GM12878 (cell line): ENCODE measurements around the gene PML. TPM values are rescaled to one million over a fixed set of nuclear protein-coding genes. Genes with fewer than 3 reads are reported as not detected.

Experiments used
- ATAC-seq: fragments of 200-7000 bp; cut with Tn5 transposase; 3 replicates; pipeline ENCODE4 v1.9.1; 2020; ENCODE audit warnings: mild to moderate bottlenecking, moderate library complexity
- BruUV-seq: library from RNA; stranded (reverse); fragments of 400-500 nt; replicated peaks from 2 replicates; lab custom pipeline; 2021; lab: Mats Ljungman, UMichigan
- CTCF ChIA-PET: fragments of 300-600 bp; sonication (Branson Sonifier 250); formaldehyde crosslinking; extraction: SDS; loops from one replicate; lab custom pipeline; 2021; ENCODE audit warnings: inconsistent platforms; lab: Yijun Ruan, JAX
- POLR2A ChIA-PET: fragments of 350-600 bp; formaldehyde crosslinking; extraction: SDS; loops from one replicate; lab custom pipeline; 2021; ENCODE audit warnings: inconsistent platforms; lab: Charles Lee
- RAD21 ChIA-PET: fragments of 300-600 bp; sonication (Branson Sonifier 250); formaldehyde crosslinking; loops from one replicate; lab custom pipeline; 2023; ENCODE audit warnings: antibody characterized with exemption; ENCODE audit not compliant: unreplicated experiment; lab: Charles Lee
- SMC1A ChIA-PET: fragments of 300-600 bp; sonication (Branson Sonifier 250); formaldehyde crosslinking; loops from one replicate; lab custom pipeline; 2023; ENCODE audit not compliant: unreplicated experiment, uncharacterized antibody; lab: Charles Lee
- DNase-seq: peaks from one replicate; pipeline ENCODE4 v3.0.0-alpha.2; 2011; ENCODE audit warnings: low read depth, low spot score
- FAIRE-seq: peaks from 3 replicates; lab custom pipeline; 2011; peaks lifted over from hg19 to GRCh38; lab: Jason Lieb, UNC
- H2AFZ ChIP-seq: 2 replicates; pipeline ENCODE4 v1.6.0; 2011; ENCODE audit warnings: low read depth, low read length, control low read depth; ENCODE audit not compliant: control insufficient read depth
- H3K27ac ChIP-seq: 2 replicates; pipeline ENCODE4 v1.5.1; 2011; ENCODE audit warnings: control low read depth; ENCODE audit not compliant: control insufficient read depth, insufficient read depth
- H3K27me3 ChIP-seq, 2 experiments: replicated peaks in 1 of 2; 2 replicates each; pipeline versions ENCODE4 v1.6.0 to v1.6.1; 2011; ENCODE audit warnings: low read length in 1 of 2; ENCODE audit not compliant: control insufficient read depth in 2 of 2, insufficient read depth in 2 of 2
- H3K36me3 ChIP-seq, 2 experiments: 2 replicates each; pipeline ENCODE4 v1.5.1; 2011; ENCODE audit warnings: low read length in 1 of 2; ENCODE audit not compliant: control insufficient read depth in 2 of 2, insufficient read depth in 2 of 2
- H3K4me1 ChIP-seq: 2 replicates; pipeline ENCODE4 v1.6.1; 2011; ENCODE audit warnings: mild to moderate bottlenecking, low read length, moderate library complexity, mixed read lengths; ENCODE audit not compliant: control insufficient read depth, insufficient read depth
- H3K4me2 ChIP-seq: 2 replicates; pipeline ENCODE4 v1.6.0; 2011; ENCODE audit warnings: control low read depth; ENCODE audit not compliant: control insufficient read depth, insufficient read depth
- H3K4me3 ChIP-seq: fragments of 200-600 bp; sonication (generic); 2 replicates; pipeline ENCODE4 v1.5.1; 2016
- H3K79me2 ChIP-seq: 2 replicates; pipeline ENCODE4 v1.6.0; 2011; ENCODE audit warnings: low read length; ENCODE audit not compliant: control insufficient read depth, insufficient read depth
- H3K9ac ChIP-seq: 2 replicates; pipeline ENCODE4 v1.8.0; 2011; ENCODE audit warnings: low read length, control low read depth, mixed read lengths; ENCODE audit not compliant: control insufficient read depth, insufficient read depth
- H3K9me3 ChIP-seq: replicated peaks from 3 replicates; pipeline ENCODE4 v1.5.1; 2011; ENCODE audit warnings: mild to moderate bottlenecking, low read length; ENCODE audit not compliant: control insufficient read depth, insufficient read depth
- H4K20me1 ChIP-seq: 2 replicates; pipeline ENCODE4 v1.6.0; 2011; ENCODE audit not compliant: control insufficient read depth, insufficient read depth
- EP300 ChIP-seq, 2 experiments: fragments of 150-350 bp in 1 of 2; IDR thresholded peaks; 2 replicates each; pipeline ENCODE4 v1.6.1; 2011 to 2012; ENCODE audit warnings: low read depth in 2 of 2, low read length in 2 of 2, borderline replicate concordance in 1 of 2, improper control_type of control experiment in 1 of 2, inconsistent platforms in 1 of 2; ENCODE audit not compliant: control insufficient read depth in 1 of 2
- EZH2 ChIP-seq: IDR thresholded peaks from 2 replicates; pipeline ENCODE4 v1.6.1; 2012; ENCODE audit warnings: low read depth, mild to moderate bottlenecking, control low read depth, inconsistent platforms, low read length, borderline replicate concordance; ENCODE audit not compliant: control insufficient read depth
- NR2C1 ChIP-seq: fragments of 450-650 bp; IDR thresholded peaks from 2 replicates; pipeline ENCODE4 v1.6.1; 2017; ENCODE audit warnings: antibody characterized with exemption, mild to moderate bottlenecking, moderate library complexity
- NRF1 ChIP-seq: conservative IDR thresholded peaks from 2 replicates; pipeline ENCODE4 v1.6.1; 2011; ENCODE audit warnings: mild to moderate bottlenecking, low read depth, low read length, improper control_type of control experiment
- PBX3 ChIP-seq: IDR thresholded peaks from 2 replicates; pipeline ENCODE4 v1.6.1; 2011; ENCODE audit warnings: mild to moderate bottlenecking, low read depth, low read length, moderate library complexity; ENCODE audit not compliant: insufficient replicate concordance
- POLR2A ChIP-seq: IDR thresholded peaks from 2 replicates; pipeline ENCODE4 v1.6.1; 2011; ENCODE audit warnings: low read depth, mild to moderate bottlenecking, low read length
- RBBP5 ChIP-seq: fragments of 200-600 bp; sonication (generic); conservative IDR thresholded peaks from 2 replicates; pipeline ENCODE4 v1.6.1; 2016
- RFX5 ChIP-seq: IDR thresholded peaks from 2 replicates; pipeline ENCODE4 v1.6.1; 2011; ENCODE audit warnings: low read depth, low read length, improper control_type of control experiment
- ZBTB40 ChIP-seq: fragments of 450-650 bp; IDR thresholded peaks from 2 replicates; pipeline ENCODE4 v1.6.1; 2016; ENCODE audit warnings: mild to moderate bottlenecking, moderate library complexity, borderline replicate concordance
- WGBS: methylation state at CpG from one replicate; pipeline ENCODE4 v1.1.6; 2016; ENCODE audit warnings: low lambda C conversion rate; ENCODE audit not compliant: insufficient replicate concordance, insufficient coverage; ENCODE audit errors: missing lambda C conversion rate; 5-methylcytosine and 5-hydroxymethylcytosine counted together
- in situ Hi-C: fragments of 300-500 bp; cut with MboI; formaldehyde crosslinking; loops from 9 replicates; pipeline ENCODE4 v1.14.3; 2018; ENCODE audit warnings: mixed read lengths
- intact Hi-C: fragments of 100-400 bp; cut with micrococcal nuclease; formaldehyde crosslinking; loops from one replicate; pipeline ENCODE4 v1.14.2; 2022; ENCODE audit not compliant: unreplicated experiment
- polyA plus RNA-seq, 11 experiments: library from polyadenylated mRNA; depleted of rRNA in 4 of 11; unstranded in 6 of 11; stranded (reverse) in 5 of 11; fragments of >200 nt; fragmentation: Nextera tagmentation in 4 of 11; fragmentation: Illumina TruSeq in 1 of 11; extraction: Ambion mirVana in 4 of 11; extraction: Trizol in 1 of 11; gene quantifications; 1 replicate in 1 of 11; 2 replicates in 10 of 11; pipeline versions ENCODE4 v1.2.1 to v1.2.3, GENCODE V29; 2011 to 2016; ENCODE audit warnings: inconsistent platforms in 2 of 11, missing spikeins in 2 of 11, low read depth in 1 of 11
- total RNA-seq, 4 experiments: library from RNA; depleted of rRNA in 3 of 4; stranded (reverse); fragments of >200 nt in 3 of 4; fragmentation: Illumina TruSeq in 1 of 4; extraction: Trizol in 1 of 4; gene quantifications; 2 replicates each; pipeline versions ENCODE4 v1.2.1 to v1.2.3, GENCODE V29; 2013 to 2021

Gene PML
- total and polyA plus RNA-seq, 10 of the 15 experiments (the other 5 are each of a cell fraction or from before 2014, with no cell fraction given): 8.5 to 95.5 (median 30.8) TPM

DNA sequence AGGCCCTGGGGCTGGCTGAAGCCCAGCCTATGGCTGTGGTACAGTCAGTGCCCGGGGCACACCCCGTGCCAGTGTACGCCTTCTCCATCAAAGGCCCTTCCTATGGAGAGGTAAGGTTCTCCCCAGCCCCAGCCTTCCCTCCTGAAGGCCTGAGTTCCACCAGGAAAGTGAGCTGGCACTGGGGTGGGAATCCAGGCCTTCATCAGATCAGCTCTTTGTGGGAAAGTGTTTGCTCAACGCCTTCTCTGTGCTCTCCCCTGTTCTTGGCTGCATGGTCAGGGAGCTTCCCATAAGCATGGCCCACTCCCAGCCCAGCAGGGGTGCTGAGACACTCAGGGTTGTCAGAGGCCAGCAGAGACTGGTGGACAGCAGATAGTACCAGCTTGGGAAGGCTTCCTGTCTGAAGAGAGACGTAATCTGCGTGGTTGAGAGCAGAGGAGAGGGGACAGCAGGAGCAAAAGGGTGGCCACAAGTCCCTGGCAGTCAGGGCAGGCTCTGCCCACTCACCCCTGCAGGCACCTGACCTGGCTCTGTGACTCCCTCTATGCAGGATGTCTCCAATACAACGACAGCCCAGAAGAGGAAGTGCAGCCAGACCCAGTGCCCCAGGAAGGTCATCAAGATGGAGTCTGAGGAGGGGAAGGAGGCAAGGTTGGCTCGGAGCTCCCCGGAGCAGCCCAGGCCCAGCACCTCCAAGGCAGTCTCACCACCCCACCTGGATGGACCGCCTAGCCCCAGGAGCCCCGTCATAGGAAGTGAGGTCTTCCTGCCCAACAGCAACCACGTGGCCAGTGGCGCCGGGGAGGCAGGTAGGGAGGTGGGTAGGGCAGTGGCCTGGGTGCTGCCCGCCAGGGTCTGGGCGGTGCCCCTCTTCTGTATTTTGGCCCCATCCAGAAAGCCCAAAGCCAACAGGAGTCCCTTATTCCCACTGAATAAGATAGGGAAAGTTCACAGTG is 38.4 kb downstream of the PML start:
- Histone ChIP-seq H3K9me3 (no peaks in the 10 kb centered on the region), H3K27ac (no peak overlapping the region), H3K9ac (no peak overlapping the region), H4K20me1 (no peaks in the 10 kb centered on the region; the same call in 1 of the 2 replicates), H3K79me2 (no peaks in the 10 kb centered on the region), H3K4me1 (no peaks in the 10 kb centered on the region), H3K4me2 (no peak overlapping the region), H3K36me3 (peaks cover 34 to 42% of the 10 kb centered on the region in 2 experiments), H3K4me3 (no peak overlapping the region), H2AFZ (no peak overlapping the region), H3K27me3 (no peaks in the 10 kb centered on the region)
- ATAC-seq (no peak), DNase-seq (no peak), FAIRE-seq (no peak)
- in situ Hi-C loops: no loop called here
- CTCF ChIA-PET: interaction anchor here (2.2 kb wide), 1 partner anchor 15 kb away, joined by 9 read pairs; no protein-coding TSS in a partner anchor
- WGBS: 87% methylated on average over 16 of the region's 16 CpGs
- no peak for TF ChIP-seq NR2C1
- TF ChIP-seq POLR2A: peak; percentile 26; the same call in 1 of the 2 replicates
- no peak for TF ChIP-seq EZH2
- POLR2A ChIA-PET: no interaction called here
- BruUV-seq: no TSS peak
- intact Hi-C loops: no loop called here
- SMC1A ChIA-PET: no interaction called here
- RAD21 ChIA-PET: no interaction called here

- no TSS peak for BruUV-seq
- Histone ChIP-seq H4K20me1 (no peaks in the 10 kb centered on the region; the same call in 1 of the 2 replicates), H3K4me1 (no peaks in the 10 kb centered on the region), H3K27ac (no peak overlapping the region), H3K4me2 (no peak overlapping the region), H3K27me3 (no peaks in the 10 kb centered on the region), H3K79me2 (no peaks in the 10 kb centered on the region), H3K9me3 (no peaks in the 10 kb centered on the region), H3K36me3 (peaks cover 34 to 42% of the 10 kb centered on the region in 2 experiments), H2AFZ (no peak overlapping the region), H3K4me3 (no peak overlapping the region), H3K9ac (no peak overlapping the region)
- FAIRE-seq (no peak), ATAC-seq (no peak), DNase-seq (no peak)
- CTCF ChIA-PET: interaction anchor here (1.4 kb wide), 1 partner anchor 14 kb away, joined by 5 read pairs; no protein-coding TSS in a partner anchor
- SMC1A ChIA-PET: no interaction called here
- intact Hi-C loops (no loop called here), in situ Hi-C loops (no loop called here)
- POLR2A ChIA-PET: no interaction called here
- RAD21 ChIA-PET: interaction anchor here (0.7 kb wide), 1 partner anchor 61 kb away, joined by 3 read pairs; no protein-coding TSS in a partner anchor
- WGBS: 93% methylated on average over 10 of the region's 10 CpGs
- TF ChIP-seq PBX3 (no peak), RFX5 (no peak), EP300 (IDR thresholded peaks at IDR 0.05; ENCODE audit: borderline replicate concordance in 1 of 2, control insufficient read depth in 1 of 2, low read depth in 2 of 2, low read length in 2 of 2) (no peak), RBBP5 (no peak), NRF1 (no peak), ZBTB40 (no peak)
Measured at GRCh38 chr15:74034206-74034755, 39.8 kb downstream of the PML start.
